ENCODE data around the gene MAGEF1.

MAGEF1 gene

GRCh38 chr3:184712248-184713039 is 580 bp upstream of the MAGEF1 start:
- DNase-seq (ENCODE audit: low spot score), result no peak
- CTCF ChIA-PET, result interaction anchor here (0.7 to 1.5 kb wide), 2 partner anchors 151 to 220 kb away, joined by 4 to 5 read pairs; partner anchors contain the start of gene EPHB3

GRCh38 chr3:184710870-184711492 is 883 bp downstream of the MAGEF1 start:
- peak overlapping the region; percentile 94 for H3K27ac ChIP-seq
- CTCF ChIA-PET, result interaction anchor here (0.6 to 1.5 kb wide), 3 partner anchors 16 to 149 kb away, joined by 3 to 4 read pairs (median 4); partner anchors contain the start of gene EPHB3
- POLR2A ChIA-PET (ENCODE audit: low non-redundant PET), result interaction anchor here (1.0 kb wide), 1 partner anchor 110 kb away, joined by 3 read pairs; no protein-coding TSS in a partner anchor
- peak; percentile 34 for DNase-seq (ENCODE audit: low spot score)
- no peak for TF ChIP-seq CTCF (conservative IDR thresholded peaks at IDR 0.05; ENCODE audit: low read depth)

More at GRCh38 chr3:184712248-184713039, 580 bp upstream of the MAGEF1 start:
- POLR2A ChIA-PET (ENCODE audit: low non-redundant PET), result interaction anchor here (1.0 kb wide), 1 partner anchor 151 kb away, joined by 3 read pairs; the partner anchor contains the start of gene EPHB3
- TF ChIP-seq CTCF (conservative IDR thresholded peaks at IDR 0.05; ENCODE audit: low read depth), result no peak
- H3K27ac ChIP-seq, result peak overlapping the region; percentile 94

GRCh38 chr3:184703657-184704056 is 8.2 kb downstream of the MAGEF1 start:
- POLR2A ChIA-PET (ENCODE audit: low non-redundant PET), result no interaction called here
- TF ChIP-seq CTCF (conservative IDR thresholded peaks at IDR 0.05; ENCODE audit: low read depth), result no peak
- CTCF ChIA-PET, result no interaction called here
- no peak for DNase-seq (ENCODE audit: low spot score)
- no peak overlapping the region for H3K27ac ChIP-seq

- ChIA-PET POLR2A (ENCODE audit: low non-redundant PET) (no interaction called here), CTCF (interaction anchor here (0.6 kb wide), 1 partner anchor 62 kb away, joined by 3 read pairs; no protein-coding TSS in a partner anchor)
- no peak overlapping the region for H3K27ac ChIP-seq
- TF ChIP-seq CTCF (conservative IDR thresholded peaks at IDR 0.05; ENCODE audit: low read depth), result no peak
- DNase-seq (ENCODE audit: low spot score), result no peak
Observed at GRCh38 chr3:184700759-184701158, 11.1 kb downstream of the MAGEF1 start.

- ChIA-PET POLR2A (ENCODE audit: low non-redundant PET) (interaction anchor here (0.6 kb wide), 1 partner anchor 9 kb away, joined by 3 read pairs; no protein-coding TSS in a partner anchor), CTCF (interaction anchor here (1.2 kb wide), 1 partner anchor 137 kb away, joined by 5 read pairs; the partner anchor contains the start of gene EPHB3)
- no peak for DNase-seq (ENCODE audit: low spot score)
- no peak overlapping the region for H3K27ac ChIP-seq
- no peak for TF ChIP-seq CTCF (conservative IDR thresholded peaks at IDR 0.05; ENCODE audit: low read depth)
Observed at GRCh38 chr3:184697845-184698244, 14.0 kb downstream of the MAGEF1 start.

GRCh38 chr3:184696697-184697096 is 15.2 kb downstream of the MAGEF1 start:
- peak; percentile 34 for DNase-seq (ENCODE audit: low spot score)
- POLR2A ChIA-PET (ENCODE audit: low non-redundant PET), result interaction anchor here (0.6 kb wide), 1 partner anchor 1057 kb away, joined by 3 read pairs; no protein-coding TSS in a partner anchor

More at GRCh38 chr3:184696697-184697096, 15.2 kb downstream of the MAGEF1 start:
- CTCF ChIA-PET, result interaction anchor here (1.2 kb wide), 1 partner anchor 135 kb away, joined by 5 read pairs; the partner anchor contains the start of gene EPHB3
- TF ChIP-seq CTCF (conservative IDR thresholded peaks at IDR 0.05; ENCODE audit: low read depth), result no peak
- H3K27ac ChIP-seq, result no peak overlapping the region
